Measurements from ENCODE around the gene SCAMP5.

The SCAMP5 gene

DNA sequence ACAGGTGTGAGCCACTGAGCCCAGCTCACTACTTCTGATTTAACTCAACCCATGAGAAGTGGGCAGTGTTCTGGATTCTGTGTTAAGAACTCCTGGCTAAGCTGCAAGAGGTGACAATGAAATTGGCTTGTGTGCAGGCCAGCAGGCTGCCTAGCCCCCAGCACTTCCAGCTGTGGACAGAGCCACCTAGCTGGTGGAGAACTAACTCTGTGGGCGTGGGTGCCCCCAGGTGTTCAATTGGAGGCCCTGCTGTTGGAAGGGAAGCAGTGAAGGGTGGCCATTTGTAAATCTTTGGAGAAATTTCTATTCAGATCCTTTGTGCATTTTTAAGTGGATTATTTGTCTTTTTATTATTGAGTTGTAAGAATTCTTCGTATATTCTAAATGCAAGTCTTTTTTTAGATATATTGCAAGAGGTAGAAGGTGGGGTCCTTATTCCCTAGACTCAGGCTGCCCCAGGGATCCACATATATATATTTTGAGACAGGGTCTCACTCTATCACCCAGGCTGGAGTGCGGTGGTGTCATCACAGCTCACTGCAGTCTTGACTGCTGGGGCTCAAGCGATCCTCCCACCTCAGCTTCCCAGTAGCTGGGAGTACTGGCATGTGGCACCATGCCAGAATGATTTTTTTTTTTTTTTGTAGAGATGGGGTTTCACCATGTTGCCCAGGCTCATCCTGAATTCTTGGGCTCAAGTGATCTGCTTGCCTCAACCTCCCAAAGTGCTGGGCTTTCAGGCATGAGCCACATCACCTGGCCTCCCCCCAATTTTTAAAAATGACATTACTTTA, 7.2 kb upstream of the SCAMP5 start:
- H3K4me3 ChIP-seq (ENCODE audit: control insufficient read depth, low read depth, low read length): no peak overlapping the region
- TF ChIP-seq, protein P1, sequence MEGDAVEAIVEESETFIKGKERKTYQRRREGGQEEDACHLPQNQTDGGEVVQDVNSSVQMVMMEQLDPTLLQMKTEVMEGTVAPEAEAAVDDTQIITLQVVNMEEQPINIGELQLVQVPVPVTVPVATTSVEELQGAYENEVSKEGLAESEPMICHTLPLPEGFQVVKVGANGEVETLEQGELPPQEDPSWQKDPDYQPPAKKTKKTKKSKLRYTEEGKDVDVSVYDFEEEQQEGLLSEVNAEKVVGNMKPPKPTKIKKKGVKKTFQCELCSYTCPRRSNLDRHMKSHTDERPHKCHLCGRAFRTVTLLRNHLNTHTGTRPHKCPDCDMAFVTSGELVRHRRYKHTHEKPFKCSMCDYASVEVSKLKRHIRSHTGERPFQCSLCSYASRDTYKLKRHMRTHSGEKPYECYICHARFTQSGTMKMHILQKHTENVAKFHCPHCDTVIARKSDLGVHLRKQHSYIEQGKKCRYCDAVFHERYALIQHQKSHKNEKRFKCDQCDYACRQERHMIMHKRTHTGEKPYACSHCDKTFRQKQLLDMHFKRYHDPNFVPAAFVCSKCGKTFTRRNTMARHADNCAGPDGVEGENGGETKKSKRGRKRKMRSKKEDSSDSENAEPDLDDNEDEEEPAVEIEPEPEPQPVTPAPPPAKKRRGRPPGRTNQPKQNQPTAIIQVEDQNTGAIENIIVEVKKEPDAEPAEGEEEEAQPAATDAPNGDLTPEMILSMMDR (conservative IDR thresholded peaks at IDR 0.05; ENCODE audit: control insufficient read depth, insufficient read depth, low read depth, low read length): peak; percentile 33
- DNase-seq (ENCODE audit: low read depth): peak; percentile 30

DNA sequence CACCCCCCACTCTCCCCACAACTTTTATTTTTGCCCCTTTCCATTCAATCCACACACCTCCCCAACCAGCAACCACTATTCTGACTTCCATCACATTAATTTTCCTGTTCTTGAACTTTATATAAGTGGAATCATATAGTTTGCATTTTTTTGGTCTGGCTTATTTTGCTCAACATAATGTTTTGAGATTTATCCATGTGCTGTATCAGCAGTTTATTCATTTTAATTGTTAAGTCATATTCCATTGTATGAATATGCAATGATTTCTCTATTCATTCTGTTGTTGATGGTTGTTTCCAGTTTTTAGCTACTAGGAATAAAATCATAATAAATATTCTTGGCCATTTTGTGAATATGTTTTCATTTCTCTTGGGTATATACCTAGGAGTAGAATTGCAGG, 5.8 kb upstream of the SCAMP5 start:
- TF ChIP-seq, protein P1 (conservative IDR thresholded peaks at IDR 0.05; ENCODE audit: control insufficient read depth, insufficient read depth, low read depth, low read length): no peak
- no peak for DNase-seq (ENCODE audit: low read depth)
- H3K4me3 ChIP-seq (ENCODE audit: control insufficient read depth, low read depth, low read length): no peak overlapping the region

DNA sequence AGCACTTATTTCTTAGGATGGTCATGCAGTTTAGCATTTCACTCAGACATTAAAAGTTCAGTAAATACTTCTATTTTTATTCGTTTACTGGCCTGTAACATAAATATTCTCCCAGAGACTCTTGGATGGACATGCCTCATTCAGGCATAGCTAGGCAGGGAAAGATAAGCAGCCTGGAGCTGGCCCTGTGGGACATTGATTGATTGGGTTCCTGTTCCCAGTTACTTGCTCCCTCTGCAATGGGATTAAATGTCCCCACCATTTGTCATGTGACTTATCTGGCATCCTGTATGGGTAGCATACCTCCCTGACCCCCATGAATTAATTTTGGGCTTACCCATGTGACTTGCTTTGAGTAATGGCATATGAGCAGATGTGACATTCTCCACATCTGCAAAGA, 2.7 kb upstream of the SCAMP5 start:
- no peak for DNase-seq (ENCODE audit: low read depth)
- TF ChIP-seq, protein P1 (conservative IDR thresholded peaks at IDR 0.05; ENCODE audit: control insufficient read depth, insufficient read depth, low read depth, low read length): no peak
- no peak overlapping the region for H3K4me3 ChIP-seq (ENCODE audit: control insufficient read depth, low read depth, low read length)

DNA sequence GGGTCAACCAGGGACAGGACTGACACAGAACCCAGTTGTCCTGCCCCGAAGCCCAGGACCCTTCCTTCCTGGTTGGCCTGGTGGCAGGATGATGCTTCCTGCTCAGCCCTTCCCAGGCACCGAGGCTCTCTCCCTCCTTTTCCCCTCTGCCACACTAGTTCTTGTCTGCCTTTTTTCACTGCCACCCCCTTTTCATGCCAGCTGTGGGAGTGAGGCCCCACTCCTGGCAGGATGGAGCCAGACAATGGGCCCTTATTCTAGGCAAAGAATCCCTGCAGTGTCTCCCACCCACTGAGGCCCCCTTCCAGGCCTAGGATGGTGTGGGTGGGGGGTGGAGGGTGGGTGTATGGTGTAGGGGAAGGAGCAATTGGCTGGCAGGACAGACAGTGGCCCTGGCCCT, 1.1 kb upstream of the SCAMP5 start:
- TF ChIP-seq, protein P1 (conservative IDR thresholded peaks at IDR 0.05; ENCODE audit: control insufficient read depth, insufficient read depth, low read depth, low read length): no peak
- DNase-seq (ENCODE audit: low read depth): no peak
- no peak overlapping the region for H3K4me3 ChIP-seq (ENCODE audit: control insufficient read depth, low read depth, low read length)

DNA sequence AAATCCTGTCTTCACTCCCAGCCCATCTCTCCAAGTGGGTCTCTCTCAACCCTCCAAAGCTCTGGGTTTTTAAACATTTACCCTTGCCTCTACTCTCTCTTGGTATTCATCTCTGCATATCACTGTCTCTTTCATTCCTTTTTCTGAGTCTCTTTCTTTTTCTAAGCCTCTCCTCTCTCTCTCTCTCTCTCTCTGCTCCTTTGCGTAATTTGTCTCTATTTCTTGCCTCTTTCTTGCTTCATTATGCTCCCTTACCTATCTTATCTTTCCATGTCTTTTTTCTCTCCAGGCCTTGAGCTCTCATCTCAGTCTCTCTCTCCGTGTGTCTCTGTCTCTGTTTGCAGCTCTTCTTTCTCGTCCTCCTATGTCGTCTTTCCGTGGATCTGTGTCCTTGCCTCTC, 678 bp upstream of the SCAMP5 start:
- DNase-seq (ENCODE audit: low read depth): no peak
- H3K4me3 ChIP-seq (ENCODE audit: control insufficient read depth, low read depth, low read length): no peak overlapping the region
- TF ChIP-seq, protein P1 (conservative IDR thresholded peaks at IDR 0.05; ENCODE audit: control insufficient read depth, insufficient read depth, low read depth, low read length): no peak

DNA sequence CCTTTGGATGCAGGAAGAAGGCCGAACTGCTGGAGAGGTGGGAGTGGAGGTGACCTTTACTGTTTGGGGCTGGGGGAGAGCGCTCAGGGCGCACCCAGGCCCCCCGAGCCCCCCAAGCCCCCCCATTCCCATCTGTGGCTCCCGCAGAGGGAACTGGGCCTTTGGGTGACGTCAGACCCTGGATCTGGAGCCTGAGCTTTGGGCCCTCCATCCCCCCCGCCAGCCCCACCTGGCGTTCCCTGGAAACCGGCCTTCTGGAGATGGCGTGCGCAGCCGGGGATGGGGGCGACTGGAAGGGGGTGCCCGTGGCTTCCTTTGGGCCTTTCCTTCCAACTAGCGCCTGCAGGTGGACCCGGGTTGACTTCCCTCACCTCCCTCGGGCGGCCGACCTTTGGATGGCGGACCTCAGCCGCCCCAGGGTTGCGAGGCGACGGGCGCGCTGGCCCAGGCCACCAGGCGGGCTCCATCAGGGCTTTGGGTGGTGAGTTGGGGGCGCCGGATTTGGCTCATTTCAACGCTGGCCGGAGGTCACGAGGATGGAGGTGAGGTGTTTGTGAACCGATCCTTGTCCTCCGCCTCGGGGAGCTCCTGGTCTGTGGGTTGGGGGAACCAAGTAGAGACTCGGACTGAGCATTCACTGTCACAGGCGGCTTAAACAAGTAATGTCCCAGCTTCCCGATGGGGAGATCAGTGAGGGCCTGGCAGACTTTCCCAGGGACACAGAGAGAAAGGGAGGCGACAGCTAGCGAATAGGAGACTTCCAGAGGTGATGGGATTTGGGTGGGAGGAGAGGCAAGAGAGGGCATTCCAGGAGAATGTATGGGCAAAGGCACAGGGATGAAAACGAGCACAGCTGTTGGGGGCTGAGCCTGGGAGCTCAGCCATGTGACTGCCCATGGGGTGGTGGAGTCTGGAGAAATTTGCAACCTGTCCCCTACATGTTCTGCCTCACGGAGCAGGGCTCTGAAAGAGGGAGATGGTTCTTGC, 709 bp downstream of the SCAMP5 start:
- TF ChIP-seq, protein P1 (conservative IDR thresholded peaks at IDR 0.05; ENCODE audit: control insufficient read depth, insufficient read depth, low read depth, low read length): no peak
- no peak for DNase-seq (ENCODE audit: low read depth)
- peak overlapping the region; percentile 55 for H3K4me3 ChIP-seq (ENCODE audit: control insufficient read depth, low read depth, low read length)
